Left lung (tissue), 10 donors: ENCODE data around the gene LY6G6D. TPM values are rescaled to one million over a fixed set of nuclear protein-coding genes. Genes with fewer than 3 reads are reported as not detected.
A peak's percentile ranks its signal among the peaks of the same experiment; 100 is the strongest.
"Not testable (repeated sequence)": the region's sequence is repeated elsewhere in the genome, so short reads cannot be mapped to it uniquely, and the experiment has no call there.

Source experiments
- ATAC-seq: fragments of 200-7000 bp; cut with Tn5 transposase; one replicate; pipeline ENCODE4 v1.9.1; 2020; ENCODE audit warnings: moderate library complexity
- DNase-seq, 4 donors: peaks; one replicate each; pipeline ENCODE4 v3.0.0-alpha.2; 2013 to 2020
- H3K27ac ChIP-seq, 2 donors: fragments of 200-600 bp; sonication (generic) in 1 of 2; one replicate each; pipeline versions ENCODE4 v1.5.0 to v1.8.0; 2020 to 2021
- H3K27me3 ChIP-seq, 2 donors: fragments of 200-600 bp; sonication (generic) in 1 of 2; one replicate each; pipeline versions ENCODE4 v1.5.0 to v1.8.0; 2020 to 2021
- H3K36me3 ChIP-seq, 2 donors: fragments of 200-600 bp; sonication (generic) in 1 of 2; one replicate each; pipeline versions ENCODE4 v1.5.0 to v1.8.0; 2020 to 2021
- H3K4me1 ChIP-seq, 2 donors: fragments of 200-600 bp; one replicate each; pipeline ENCODE4 v1.8.0; 2021
- H3K4me3 ChIP-seq, 2 donors: fragments of 200-600 bp; sonication (generic) in 1 of 2; one replicate each; pipeline versions ENCODE4 v1.5.0 to v1.8.0; 2020 to 2021; ENCODE audit warnings: mild to moderate bottlenecking in 1 of 2
- H3K9me3 ChIP-seq, 2 donors: fragments of 200-600 bp; sonication (generic) in 1 of 2; one replicate each; pipeline versions ENCODE4 v1.5.0 to v1.8.0; 2020 to 2021
- CTCF ChIP-seq, 2 donors: fragments of 200-600 bp; sonication (generic) in 1 of 2; IDR thresholded peaks; one replicate each; pipeline versions ENCODE4 v1.5.0 to v1.8.0; 2021; ENCODE audit warnings: antibody characterized with exemption in 2 of 2
- intact Hi-C, 2 donors: fragments of 100-400 bp; cut with DNase I; formaldehyde crosslinking; loops; one replicate each; pipeline versions ENCODE4 v1.11.2 to v1.14.2; 2022
- polyA plus RNA-seq, 6 donors: library from polyadenylated mRNA; unstranded; fragments of 120-200 nt; gene quantifications; one replicate each; pipeline ENCODE4 v1.2.1, GENCODE V29; 2013; ENCODE audit not compliant: insufficient read length in 6 of 6
- total RNA-seq, 2 donors: library from RNA; stranded (reverse); fragmentation: NEBNext Ultra II Directional; extraction: Animal tissue kit (Norgen Biotek cat#: 25700); gene quantifications; one replicate each; pipeline ENCODE4 v1.2.1, GENCODE V29; 2021
- donor health status: DM: no; HTN: yes; CAD: no.
- donor health status: DM: no; HTN: no; CAD: no.

LY6G6D gene
- total and polyA plus RNA-seq, 8 donors, result 0.57 TPM; not detected in 7

GRCh38 chr6:31708224-31708623, 6.9 kb upstream of the LY6G6D start:
- Histone ChIP-seq H3K4me1 (peaks cover 0 to 19% of the 10 kb centered on the region in 2 donors), H3K4me3 (no peak overlapping the region), H3K27me3 (no peaks in the 10 kb centered on the region), H3K9me3 (no peaks in the 10 kb centered on the region), H3K27ac (no peak overlapping the region), H3K36me3 (no peaks in the 10 kb centered on the region)
- intact Hi-C loops, result no loop called here
- no peak for TF ChIP-seq CTCF (IDR thresholded peaks at IDR 0.05)
- ATAC-seq (no peak), DNase-seq (no peak)

- H3K36me3 ChIP-seq, H3K27ac ChIP-seq, H3K9me3 ChIP-seq, ATAC-seq, H3K27me3 ChIP-seq, intact Hi-C loops, DNase-seq, H3K4me3 ChIP-seq: not testable (repeated sequence)
- peaks cover 0 to 12% of the 10 kb centered on the region in 2 donors for H3K4me1 ChIP-seq
Measured at GRCh38 chr6:31709157-31709556, 6.0 kb upstream of the LY6G6D start.

- TF ChIP-seq CTCF (IDR thresholded peaks at IDR 0.05), result no peak
- Histone ChIP-seq H3K36me3 (no peaks in the 10 kb centered on the region), H3K27ac (no peak overlapping the region), H3K27me3 (no peaks in the 10 kb centered on the region), H3K4me3 (no peak overlapping the region), H3K9me3 (no peaks in the 10 kb centered on the region), H3K4me1 (peaks cover 0 to 12% of the 10 kb centered on the region in 2 donors)
- DNase-seq, result no peak
- no peak for ATAC-seq
- intact Hi-C loops, result no loop called here
Measured at GRCh38 chr6:31710523-31711219, 4.5 kb upstream of the LY6G6D start.

- no peak overlapping the region for H3K27ac ChIP-seq
- no peak overlapping the region for H3K4me3 ChIP-seq
- peak in 1 of 4 donors; percentile 53 for DNase-seq
- intact Hi-C loops, result no loop called here
- peak; percentile 64 for ATAC-seq
- no peaks in the 10 kb centered on the region for H3K27me3 ChIP-seq
- no peaks in the 10 kb centered on the region for H3K36me3 ChIP-seq
- TF ChIP-seq CTCF (IDR thresholded peaks at IDR 0.05), result no peak
- H3K9me3 ChIP-seq, result no peaks in the 10 kb centered on the region
- peaks cover 0 to 12% of the 10 kb centered on the region in 2 donors for H3K4me1 ChIP-seq
Measured at GRCh38 chr6:31711233-31711632, 3.9 kb upstream of the LY6G6D start.

- Histone ChIP-seq H3K27me3 (no peaks in the 10 kb centered on the region), H3K4me3 (no peak overlapping the region), H3K27ac (no peak overlapping the region), H3K9me3 (no peaks in the 10 kb centered on the region), H3K4me1 (peaks cover 0 to 12% of the 10 kb centered on the region in 2 donors), H3K36me3 (no peaks in the 10 kb centered on the region)
- intact Hi-C loops, result no loop called here
- DNase-seq (no peak), ATAC-seq (peak; percentile 68)
- no peak for TF ChIP-seq CTCF (IDR thresholded peaks at IDR 0.05)
Measured at GRCh38 chr6:31712296-31712695, 2.9 kb upstream of the LY6G6D start.

- intact Hi-C loops, result no loop called here
- no peak for TF ChIP-seq CTCF (IDR thresholded peaks at IDR 0.05)
Measured at GRCh38 chr6:31713465-31713864, 1.7 kb upstream of the LY6G6D start.

More at GRCh38 chr6:31713465-31713864, 1.7 kb upstream of the LY6G6D start:
- Histone ChIP-seq H3K4me3 (no peak overlapping the region), H3K27ac (no peak overlapping the region), H3K36me3 (no peaks in the 10 kb centered on the region), H3K4me1 (peaks cover 0 to 12% of the 10 kb centered on the region in 2 donors), H3K9me3 (no peaks in the 10 kb centered on the region), H3K27me3 (no peaks in the 10 kb centered on the region)
- ATAC-seq, result no peak
- no peak for DNase-seq
